Ascending aorta (tissue), 2 donors: Measurements from ENCODE around the gene TMEM86A. TPM values are rescaled to one million over a fixed set of nuclear protein-coding genes. Genes with fewer than 3 reads are reported as not detected.

Source experiments
- DNase-seq, 2 donors: peaks; one replicate each; pipeline ENCODE4 v3.0.0-alpha.2; 2019; ENCODE audit warnings: low spot score in 2 of 2
- H3K27ac ChIP-seq, 2 donors: fragments of 200-600 bp; sonication (generic); one replicate each; pipeline ENCODE4 v1.5.1; 2016 to 2017; ENCODE audit warnings: mild to moderate bottlenecking in 1 of 2
- H3K27me3 ChIP-seq: fragments of 200-600 bp; sonication (generic); one replicate; pipeline ENCODE4 v1.5.1; 2017
- H3K36me3 ChIP-seq, 2 donors: fragments of 200-600 bp; sonication (generic); one replicate each; pipeline ENCODE4 v1.5.1; 2016
- H3K4me1 ChIP-seq, 2 donors: fragments of 200-600 bp; sonication (generic); one replicate each; pipeline ENCODE4 v1.5.1; 2016 to 2017; ENCODE audit warnings: mild to moderate bottlenecking in 1 of 2
- H3K4me3 ChIP-seq, 2 donors: fragments of 200-600 bp; sonication (generic); one replicate each; pipeline ENCODE4 v1.5.1; 2016 to 2017; ENCODE audit warnings: mild to moderate bottlenecking in 1 of 2
- H3K9me3 ChIP-seq, 2 donors: fragments of 200-600 bp; sonication (generic); one replicate each; pipeline ENCODE4 v1.5.1; 2016
- CTCF ChIP-seq, 3 experiments: fragments of 200-600 bp in 2 of 3; fragments of 450-650 bp in 1 of 3; sonication (generic) in 2 of 3; IDR thresholded peaks; one replicate each; pipeline ENCODE4 v1.5.1; 2016 to 2019; ENCODE audit warnings: antibody characterized with exemption in 3 of 3, mild to moderate bottlenecking in 1 of 3, moderate library complexity in 1 of 3
- intact Hi-C: fragments of 100-400 bp; cut with DNase I; formaldehyde crosslinking; loops from one replicate; pipeline ENCODE4 v1.15.1; 2023
- total RNA-seq: library from RNA; depleted of rRNA; stranded (reverse); fragments of >200 nt; gene quantifications from one replicate; pipeline ENCODE4 v1.1.0, GENCODE V29; 2016

Gene TMEM86A
- total RNA-seq, 1 donor from 2014 or later, result 4.8 TPM

- TF ChIP-seq CTCF (IDR thresholded peaks at IDR 0.05), result no peak
- Histone ChIP-seq H3K4me3 (no peak overlapping the region), H3K9me3 (no peaks in the 10 kb centered on the region), H3K4me1 (no peaks in the 10 kb centered on the region), H3K27ac (no peak overlapping the region), H3K27me3 (no peaks in the 10 kb centered on the region), H3K36me3 (no peaks in the 10 kb centered on the region)
- intact Hi-C loops, result no loop called here
- DNase-seq, result no peak
Measured at GRCh38 chr11:18752502-18752901, 53.9 kb downstream of the TMEM86A start.

GRCh38 chr11:18754308-18754707 lies 55.7 kb downstream of the TMEM86A start:
- Histone ChIP-seq H3K9me3 (no peaks in the 10 kb centered on the region), H3K27me3 (no peaks in the 10 kb centered on the region), H3K27ac (no peak overlapping the region), H3K4me1 (no peaks in the 10 kb centered on the region), H3K36me3 (no peaks in the 10 kb centered on the region), H3K4me3 (no peak overlapping the region)
- TF ChIP-seq CTCF (IDR thresholded peaks at IDR 0.05), result no peak
- no peak for DNase-seq
- intact Hi-C loops, result no loop called here

Other genes starting within 250 kb of the TMEM86A start
- not detected for gene LDHAL6A, start 242.9 kb upstream of the TMEM86A start, total RNA-seq
- 20.3 TPM for gene TSG101, start 171.8 kb upstream of the TMEM86A start, total RNA-seq
- 10.1 TPM for gene UEVLD, start 110.0 kb upstream of the TMEM86A start, total RNA-seq
- not detected for gene MISFA, start 99.0 kb upstream of the TMEM86A start, total RNA-seq
- gene SPTY2D1, start 64.4 kb upstream of the TMEM86A start, total RNA-seq, result 7.8 TPM
- not detected for gene IGSF22, start 27.4 kb downstream of the TMEM86A start, total RNA-seq
- gene PTPN5, start 93.0 kb downstream of the TMEM86A start, total RNA-seq, result 6.7 TPM
- gene MRGPRX1, start 240.6 kb downstream of the TMEM86A start, total RNA-seq, result not detected